Activated naive CD4-positive, alpha-beta T cell treated with anti-CD3 and anti-CD28 coated beads, Interleukin-2, amount 50 U/mL, for 72 hours (primary cell): Measurements from ENCODE around the gene ADCY5. TPM values are rescaled to one million over a fixed set of nuclear protein-coding genes. Genes with fewer than 3 reads are reported as not detected.

Experiments used
- ATAC-seq, 2 donors: fragments of 150-1000 bp; cut with Tn5 transposase; 2 replicates each; pipeline ENCODE4 v1.10.0; 2021; ENCODE audit warnings: mild to moderate bottlenecking in 2 of 2, moderate library complexity in 2 of 2
- DNase-seq, 2 donors: peaks; one replicate each; pipeline ENCODE4 v3.0.0; 2021 to 2022; ENCODE audit warnings: low spot score in 2 of 2
- H3K27ac Mint-ChIP-seq, 2 donors: one replicate each; pipeline ENCODE4 v1.8.0; 2022; ENCODE audit warnings: mild to moderate bottlenecking in 2 of 2, mixed read lengths in 2 of 2
- H3K36me3 Mint-ChIP-seq, 2 donors: one replicate each; pipeline ENCODE4 v1.8.0; 2022; ENCODE audit warnings: mixed read lengths in 2 of 2
- H3K9me3 Mint-ChIP-seq, 2 donors: one replicate each; pipeline ENCODE4 v1.8.0; 2022; ENCODE audit warnings: mixed read lengths in 2 of 2
- total RNA-seq, 2 donors: library from RNA; stranded (reverse); gene quantifications; one replicate each; pipeline ENCODE4 v1.2.3, GENCODE V29; 2022

Gene ADCY5
- total RNA-seq, 2 donors from 2014 or later, result not detected

GRCh38 chr3:123281406-123281805, 167.5 kb downstream of the ADCY5 start:
- Mint-ChIP-seq H3K9me3 (no peaks in the 10 kb centered on the region), H3K36me3 (no peaks in the 10 kb centered on the region), H3K27ac (peak overlapping the region in 1 of 2 donors; percentile 40)
- DNase-seq, result no peak
- no peak for ATAC-seq

GRCh38 chr3:123279121-123279520, 169.8 kb downstream of the ADCY5 start:
- no peaks in the 10 kb centered on the region for H3K36me3 Mint-ChIP-seq
- DNase-seq (no peak), ATAC-seq (no peak)
- peak overlapping the region in 1 of 2 donors; percentile 22 for H3K27ac Mint-ChIP-seq
- H3K9me3 Mint-ChIP-seq, result no peaks in the 10 kb centered on the region

- no peaks in the 10 kb centered on the region for H3K9me3 Mint-ChIP-seq
- H3K27ac Mint-ChIP-seq, result peak overlapping the region in 1 of 2 donors; percentile 79
- DNase-seq (no peak), ATAC-seq (no peak)
- no peaks in the 10 kb centered on the region for H3K36me3 Mint-ChIP-seq
These were observed 170.4 kb downstream of the ADCY5 start for GRCh38 chr3:123278446-123278845.

GRCh38 chr3:123277106-123277505, 171.8 kb downstream of the ADCY5 start:
- DNase-seq, result no peak
- H3K36me3 Mint-ChIP-seq, result no peaks in the 10 kb centered on the region
- ATAC-seq, result no peak
- peak overlapping the region in 1 of 2 donors; percentile 49 for H3K27ac Mint-ChIP-seq
- H3K9me3 Mint-ChIP-seq, result no peaks in the 10 kb centered on the region

- Mint-ChIP-seq H3K36me3 (no peaks in the 10 kb centered on the region), H3K27ac (peak overlapping the region in 1 of 2 donors; percentile 49), H3K9me3 (no peaks in the 10 kb centered on the region)
- DNase-seq (no peak), ATAC-seq (no peak)
These were observed 172.4 kb downstream of the ADCY5 start for GRCh38 chr3:123276346-123277006.

- no peaks in the 10 kb centered on the region for H3K36me3 Mint-ChIP-seq
- ATAC-seq (peak in 1 of 2 donors; percentile 86), DNase-seq (no peak)
- no peaks in the 10 kb centered on the region for H3K9me3 Mint-ChIP-seq
- peak overlapping the region in 1 of 2 donors; percentile 49 for H3K27ac Mint-ChIP-seq
These were observed 173.2 kb downstream of the ADCY5 start for GRCh38 chr3:123275691-123276090.

- Mint-ChIP-seq H3K27ac (no peak overlapping the region), H3K9me3 (no peaks in the 10 kb centered on the region), H3K36me3 (no peaks in the 10 kb centered on the region)
- ATAC-seq, result no peak
- DNase-seq, result no peak
These were observed 176.3 kb downstream of the ADCY5 start for GRCh38 chr3:123272547-123272946.

GRCh38 chr3:123271466-123272159, 177.3 kb downstream of the ADCY5 start:
- Mint-ChIP-seq H3K9me3 (no peaks in the 10 kb centered on the region), H3K27ac (no peak overlapping the region)
- no peak for ATAC-seq

GRCh38 chr3:123270818-123271217, 178.1 kb downstream of the ADCY5 start:
- Mint-ChIP-seq H3K9me3 (no peaks in the 10 kb centered on the region), H3K36me3 (peaks cover 8 to 10% of the 10 kb centered on the region in 2 donors), H3K27ac (no peak overlapping the region)
- no peak for DNase-seq
- ATAC-seq, result no peak

More at GRCh38 chr3:123271466-123272159, 177.3 kb downstream of the ADCY5 start:
- DNase-seq, result no peak
- H3K36me3 Mint-ChIP-seq, result peaks cover 1 to 2% of the 10 kb centered on the region in 2 donors

- Mint-ChIP-seq H3K27ac (no peak overlapping the region), H3K36me3 (peaks cover 8 to 12% of the 10 kb centered on the region in 2 donors), H3K9me3 (no peaks in the 10 kb centered on the region)
- DNase-seq, result no peak
- ATAC-seq, result no peak
These were observed 181.1 kb downstream of the ADCY5 start for GRCh38 chr3:123267821-123268220.

GRCh38 chr3:123263941-123264340, 184.9 kb downstream of the ADCY5 start:
- no peak for ATAC-seq
- H3K36me3 Mint-ChIP-seq, result peaks cover 8 to 12% of the 10 kb centered on the region in 2 donors
- H3K9me3 Mint-ChIP-seq, result no peaks in the 10 kb centered on the region
- H3K27ac Mint-ChIP-seq, result no peak overlapping the region
- DNase-seq, result no peak

GRCh38 chr3:123262868-123263267, 186.0 kb downstream of the ADCY5 start:
- Mint-ChIP-seq H3K9me3 (no peaks in the 10 kb centered on the region), H3K27ac (no peak overlapping the region), H3K36me3 (peaks cover 8 to 12% of the 10 kb centered on the region in 2 donors)
- ATAC-seq (no peak), DNase-seq (no peak)

GRCh38 chr3:123262226-123262625, 186.7 kb downstream of the ADCY5 start:
- peak overlapping the region in 1 of 2 donors; percentile 31 for H3K27ac Mint-ChIP-seq
- no peaks in the 10 kb centered on the region for H3K9me3 Mint-ChIP-seq
- peaks cover 8 to 12% of the 10 kb centered on the region in 2 donors for H3K36me3 Mint-ChIP-seq
- ATAC-seq (no peak), DNase-seq (no peak)

- Mint-ChIP-seq H3K9me3 (no peaks in the 10 kb centered on the region), H3K36me3 (peaks cover 8 to 11% of the 10 kb centered on the region in 2 donors), H3K27ac (no peak overlapping the region)
- DNase-seq (no peak), ATAC-seq (peak in 1 of 2 donors; percentile 63)
These were observed 187.2 kb downstream of the ADCY5 start for GRCh38 chr3:123261666-123262065.

- no peak overlapping the region for H3K27ac Mint-ChIP-seq
- DNase-seq (no peak), ATAC-seq (no peak)
- H3K36me3 Mint-ChIP-seq, result no peaks in the 10 kb centered on the region
- no peaks in the 10 kb centered on the region for H3K9me3 Mint-ChIP-seq
These were observed 190.0 kb downstream of the ADCY5 start for GRCh38 chr3:123258811-123259420.

- no peak for ATAC-seq
- DNase-seq, result no peak
- H3K36me3 Mint-ChIP-seq, result no peaks in the 10 kb centered on the region
- no peaks in the 10 kb centered on the region for H3K9me3 Mint-ChIP-seq
- no peak overlapping the region for H3K27ac Mint-ChIP-seq
These were observed 190.5 kb downstream of the ADCY5 start for GRCh38 chr3:123258359-123258758.

- ATAC-seq, result no peak
- no peak for DNase-seq
- Mint-ChIP-seq H3K36me3 (no peaks in the 10 kb centered on the region), H3K27ac (no peak overlapping the region), H3K9me3 (no peaks in the 10 kb centered on the region)
These were observed 192.6 kb downstream of the ADCY5 start for GRCh38 chr3:123256256-123256655.
